H9 (cell line): ENCODE results near the gene MB21D2. TPM values are rescaled to one million over a fixed set of nuclear protein-coding genes. Genes with fewer than 3 reads are reported as not detected.

Experiments
- DNase-seq: peaks from one replicate; pipeline ENCODE4 v3.0.0-alpha.2; 2017
- H2AFZ ChIP-seq: one replicate; pipeline ENCODE4 v1.6.1; 2013; ENCODE audit warnings: mild to moderate bottlenecking, low read length, control low read depth, moderate library complexity
- H2AK5ac ChIP-seq: 2 replicates; pipeline ENCODE4 v1.6.1; 2013; ENCODE audit warnings: low read length, control low read depth, mixed read lengths; ENCODE audit not compliant: insufficient read length
- H2BK120ac ChIP-seq: one replicate; pipeline ENCODE4 v1.6.1; 2013; ENCODE audit warnings: low read depth, mild to moderate bottlenecking, low read length, control low read depth, inconsistent platforms; ENCODE audit not compliant: poor library complexity, severe bottlenecking
- H2BK12ac ChIP-seq: 2 replicates; pipeline ENCODE4 v1.6.1; 2013; ENCODE audit warnings: low read length, control low read depth, mixed read lengths, low read depth; ENCODE audit not compliant: insufficient read length
- H2BK15ac ChIP-seq: 2 replicates; pipeline ENCODE4 v1.6.1; 2013; ENCODE audit warnings: low read depth, low read length, control low read depth
- H2BK20ac ChIP-seq: one replicate; pipeline ENCODE4 v1.6.1; 2013; ENCODE audit warnings: low read depth, mild to moderate bottlenecking, low read length, control low read depth, inconsistent platforms; ENCODE audit not compliant: poor library complexity, severe bottlenecking
- H2BK5ac ChIP-seq: 2 replicates; pipeline ENCODE4 v1.6.1; 2013; ENCODE audit warnings: low read length, control low read depth, mixed read lengths; ENCODE audit not compliant: insufficient read length
- H3K14ac ChIP-seq: 2 replicates; pipeline ENCODE4 v1.6.1; 2013; ENCODE audit warnings: low read length, control low read depth; ENCODE audit not compliant: insufficient read depth
- H3K18ac ChIP-seq: 2 replicates; pipeline ENCODE4 v1.6.1; 2013; ENCODE audit warnings: low read depth, mild to moderate bottlenecking, mixed read lengths, low read length, control low read depth; ENCODE audit not compliant: insufficient read length
- H3K23ac ChIP-seq: 2 replicates; pipeline ENCODE4 v1.6.1; 2013; ENCODE audit warnings: low read length, control low read depth, mixed read lengths, low read depth; ENCODE audit not compliant: insufficient read length
- H3K23me2 ChIP-seq: 2 replicates; pipeline ENCODE4 v1.6.1; 2013; ENCODE audit warnings: low read depth, mild to moderate bottlenecking, mixed read lengths, low read length, control low read depth; ENCODE audit not compliant: insufficient read length, poor library complexity, severe bottlenecking
- H3K27ac ChIP-seq: 2 replicates; pipeline ENCODE4 v1.5.1; 2013; ENCODE audit warnings: low read length, control low read depth, mixed read lengths, low read depth; ENCODE audit not compliant: insufficient read length
- H3K27me3 ChIP-seq: 2 replicates; pipeline ENCODE4 v1.6.1; 2013; ENCODE audit warnings: low read length, control low read depth, inconsistent platforms; ENCODE audit not compliant: insufficient read depth
- H3K4ac ChIP-seq: 2 replicates; pipeline ENCODE4 v1.6.1; 2013; ENCODE audit warnings: low read depth, mild to moderate bottlenecking, control low read depth, inconsistent platforms, low read length, moderate library complexity
- H3K4me1 ChIP-seq: 2 replicates; pipeline ENCODE4 v1.6.1; 2013; ENCODE audit warnings: low read length, control low read depth, inconsistent platforms; ENCODE audit not compliant: insufficient read depth
- H3K4me2 ChIP-seq: 2 replicates; pipeline ENCODE4 v1.6.1; 2013; ENCODE audit warnings: low read length, control low read depth, mixed read lengths; ENCODE audit not compliant: insufficient read length, insufficient read depth
- H3K56ac ChIP-seq: 2 replicates; pipeline ENCODE4 v1.6.1; 2013; ENCODE audit warnings: low read depth, mild to moderate bottlenecking, mixed read lengths, low read length, control low read depth; ENCODE audit not compliant: insufficient read length
- H3K79me1 ChIP-seq: 2 replicates; pipeline ENCODE4 v1.6.1; 2013; ENCODE audit warnings: low read depth, mild to moderate bottlenecking, moderate library complexity, low read length, control low read depth, inconsistent platforms; ENCODE audit not compliant: insufficient read depth, poor library complexity, severe bottlenecking
- H3K79me2 ChIP-seq: 2 replicates; pipeline ENCODE4 v1.6.1; 2013; ENCODE audit warnings: low read length, control low read depth, inconsistent platforms; ENCODE audit not compliant: insufficient read depth
- H3K9ac ChIP-seq: 2 replicates; pipeline ENCODE4 v1.6.1; 2013; ENCODE audit warnings: low read length, control low read depth, mixed read lengths; ENCODE audit not compliant: insufficient read length; ENCODE audit errors: extremely low read depth
- H3K9me3 ChIP-seq: one replicate; pipeline ENCODE4 v1.6.1; 2013; ENCODE audit warnings: low read depth, low read length, inconsistent platforms; ENCODE audit not compliant: control insufficient read depth
- H3T11ph ChIP-seq: one replicate; pipeline ENCODE4 v1.6.1; 2013; ENCODE audit warnings: mild to moderate bottlenecking, low read length, control low read depth, inconsistent platforms
- H4K20me1 ChIP-seq: one replicate; pipeline ENCODE4 v1.6.1; 2013; ENCODE audit not compliant: control insufficient read depth, insufficient read length, insufficient read depth
- H4K5ac ChIP-seq: 2 replicates; pipeline ENCODE4 v1.6.1; 2013; ENCODE audit warnings: low read depth, mild to moderate bottlenecking, mixed read lengths, low read length, control low read depth; ENCODE audit not compliant: insufficient read length
- H4K8ac ChIP-seq: replicated peaks from 2 replicates; pipeline ENCODE4 v1.6.1; 2013; ENCODE audit warnings: low read length, control low read depth, mixed read lengths, low read depth; ENCODE audit not compliant: insufficient read length
- H4K91ac ChIP-seq: 2 replicates; pipeline ENCODE4 v1.6.1; 2013; ENCODE audit warnings: low read depth, mild to moderate bottlenecking, moderate library complexity, mixed read lengths, low read length, control low read depth; ENCODE audit not compliant: insufficient read length
- H3K27ac Mint-ChIP-seq, 3 experiments: 2 replicates in 2 of 3; 3 replicates in 1 of 3; pipeline ENCODE4 v1.8.0; 2020 to 2021; ENCODE audit warnings: mixed read lengths in 3 of 3, mild to moderate bottlenecking in 1 of 3, moderate library complexity in 1 of 3
- H3K27me3 Mint-ChIP-seq: 2 replicates; pipeline ENCODE4 v1.8.0; 2021; ENCODE audit warnings: low read depth, mild to moderate bottlenecking, moderate library complexity, mixed read lengths
- H3K36me3 Mint-ChIP-seq, 3 experiments: 2 replicates in 2 of 3; 3 replicates in 1 of 3; pipeline ENCODE4 v1.8.0; 2020 to 2021; ENCODE audit warnings: low read depth in 3 of 3, mixed read lengths in 3 of 3; ENCODE audit not compliant: insufficient read depth in 1 of 3
- H3K4me1 Mint-ChIP-seq, 2 experiments: 2 replicates each; pipeline ENCODE4 v1.8.0; 2020; ENCODE audit warnings: mixed read lengths in 2 of 2
- H3K4me3 Mint-ChIP-seq, 2 experiments: 2 replicates in 1 of 2; 3 replicates in 1 of 2; pipeline ENCODE4 v1.8.0; 2020 to 2021; ENCODE audit warnings: mild to moderate bottlenecking in 2 of 2, mixed read lengths in 2 of 2, moderate library complexity in 1 of 2
- H3K9me3 Mint-ChIP-seq, 2 experiments: 2 replicates in 1 of 2; 3 replicates in 1 of 2; pipeline ENCODE4 v1.8.0; 2020; ENCODE audit warnings: mild to moderate bottlenecking in 2 of 2, mixed read lengths in 2 of 2, moderate library complexity in 1 of 2
- WGBS: extraction: QIAGEN DNeasy Blood & Tissue Kit; methylation state at CpG from one replicate; pipeline ENCODE4 v1.1.7; 2013; ENCODE audit warnings: missing lambda C conversion rate, low lambda C conversion rate, mixed read lengths; ENCODE audit not compliant: insufficient read length; ENCODE audit errors: extremely low coverage; 5-methylcytosine and 5-hydroxymethylcytosine counted together
- total RNA-seq: library from RNA; stranded (reverse); gene quantifications from 2 replicates; pipeline ENCODE4 v1.2.1, GENCODE V29; 2021
- TF ChIP-seq, protein P1 (sequence below): fragments of 200-600 bp; sonication (generic); conservative IDR thresholded peaks from 3 replicates; pipeline ENCODE4 v1.8.0; 2021; ENCODE audit warnings: antibody characterized with exemption, mild to moderate bottlenecking

The MB21D2 gene
- total RNA-seq, 1 experiment from 2014 or later = 19.1 TPM

DNA sequence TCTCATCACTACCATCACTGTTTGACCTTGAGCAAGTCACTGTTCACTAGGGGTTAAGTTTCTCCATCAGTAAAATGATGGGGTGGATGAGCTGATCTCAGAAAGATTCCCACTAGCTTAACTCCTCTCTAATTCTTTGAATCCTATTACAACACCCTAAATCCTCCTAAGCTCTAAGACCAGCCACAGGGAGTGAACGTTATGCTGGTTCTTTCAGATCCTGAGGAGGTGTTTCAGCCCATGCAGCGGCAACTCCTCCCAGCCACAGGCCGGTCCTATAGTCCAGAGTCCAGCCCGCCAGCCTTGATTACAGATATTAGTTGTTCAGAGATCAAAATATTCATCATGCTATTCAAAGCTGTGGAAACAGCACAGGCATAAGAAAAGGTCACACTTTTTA, 15.1 kb downstream of the MB21D2 start:
- H3K18ac ChIP-seq = no peak overlapping the region
- H3K4me3 Mint-ChIP-seq = no peak overlapping the region
- no peak overlapping the region for H3K27ac ChIP-seq
- WGBS = no CpG with 5 or more reads among the region's 4 CpGs
- no peak overlapping the region for H2BK5ac ChIP-seq
- no peak overlapping the region for H3K4me2 ChIP-seq
- peaks cover 23 to 37% of the 10 kb centered on the region in 2 experiments for H3K4me1 Mint-ChIP-seq
- TF ChIP-seq, protein P1, sequence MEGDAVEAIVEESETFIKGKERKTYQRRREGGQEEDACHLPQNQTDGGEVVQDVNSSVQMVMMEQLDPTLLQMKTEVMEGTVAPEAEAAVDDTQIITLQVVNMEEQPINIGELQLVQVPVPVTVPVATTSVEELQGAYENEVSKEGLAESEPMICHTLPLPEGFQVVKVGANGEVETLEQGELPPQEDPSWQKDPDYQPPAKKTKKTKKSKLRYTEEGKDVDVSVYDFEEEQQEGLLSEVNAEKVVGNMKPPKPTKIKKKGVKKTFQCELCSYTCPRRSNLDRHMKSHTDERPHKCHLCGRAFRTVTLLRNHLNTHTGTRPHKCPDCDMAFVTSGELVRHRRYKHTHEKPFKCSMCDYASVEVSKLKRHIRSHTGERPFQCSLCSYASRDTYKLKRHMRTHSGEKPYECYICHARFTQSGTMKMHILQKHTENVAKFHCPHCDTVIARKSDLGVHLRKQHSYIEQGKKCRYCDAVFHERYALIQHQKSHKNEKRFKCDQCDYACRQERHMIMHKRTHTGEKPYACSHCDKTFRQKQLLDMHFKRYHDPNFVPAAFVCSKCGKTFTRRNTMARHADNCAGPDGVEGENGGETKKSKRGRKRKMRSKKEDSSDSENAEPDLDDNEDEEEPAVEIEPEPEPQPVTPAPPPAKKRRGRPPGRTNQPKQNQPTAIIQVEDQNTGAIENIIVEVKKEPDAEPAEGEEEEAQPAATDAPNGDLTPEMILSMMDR = no peak
- DNase-seq = no peak
- H2BK20ac ChIP-seq = no peak overlapping the region
- H3K56ac ChIP-seq = no peak overlapping the region
- H3K4ac ChIP-seq = no peak overlapping the region
- H3K36me3 Mint-ChIP-seq = peaks cover 16 to 27% (median 25%) of the 10 kb centered on the region in 3 experiments; a peak in 6 of 7 replicates
- H2BK12ac ChIP-seq = no peak overlapping the region
- no peak overlapping the region for H3K23ac ChIP-seq
- H2AFZ ChIP-seq = no peak overlapping the region
- H3K9ac ChIP-seq = no peak overlapping the region
- H3K23me2 ChIP-seq = no peaks in the 10 kb centered on the region
- no peak overlapping the region for H4K91ac ChIP-seq
- H3K79me1 ChIP-seq = peaks cover 4% of the 10 kb centered on the region
- peaks cover 7% of the 10 kb centered on the region for H3K9me3 ChIP-seq
- H2AK5ac ChIP-seq = no peak overlapping the region
- peak overlapping the region in 1 of 3 experiments; percentile 11; a peak in 1 of 7 replicates for H3K27ac Mint-ChIP-seq
- H3K27me3 Mint-ChIP-seq = no peaks in the 10 kb centered on the region
- no peak overlapping the region for H4K5ac ChIP-seq
- no peaks in the 10 kb centered on the region; the same call in none of the 2 replicates for H3K4me1 ChIP-seq
- no peaks in the 10 kb centered on the region for H3K27me3 ChIP-seq
- H3K14ac ChIP-seq = no peak overlapping the region
- H3K79me2 ChIP-seq = peaks cover 34% of the 10 kb centered on the region; the same call in 1 of the 2 replicates
- no peaks in the 10 kb centered on the region for H4K20me1 ChIP-seq
- H4K8ac ChIP-seq = no peak overlapping the region
- no peak overlapping the region for H2BK120ac ChIP-seq
- no peak overlapping the region for H2BK15ac ChIP-seq
- no peak overlapping the region for H3T11ph ChIP-seq
- H3K9me3 Mint-ChIP-seq = peaks cover 0 to 6% of the 10 kb centered on the region in 2 experiments; a peak in 4 of 5 replicates
